PC-3 (cell line): ENCODE measurements around the gene ZNF687. TPM values are rescaled to one million over a fixed set of nuclear protein-coding genes. Genes with fewer than 3 reads are reported as not detected.

Source experiments
- ATAC-seq: fragments of 200-7000 bp; cut with Tn5 transposase; 2 replicates; pipeline ENCODE4 v1.9.1; 2020; ENCODE audit warnings: mild to moderate bottlenecking, moderate library complexity
- BruUV-seq: library from RNA; stranded (reverse); fragments of 400-500 nt; replicated peaks from 2 replicates; lab custom pipeline; 2021; lab: Mats Ljungman, UMichigan
- CTCF ChIA-PET: fragments of 300-600 bp; sonication (Branson Sonifier 250); formaldehyde crosslinking; loops from one replicate; lab custom pipeline; 2022; ENCODE audit warnings: antibody characterized with exemption; lab: Charles Lee
- POLR2A ChIA-PET: fragments of 300-600 bp; sonication (Branson Sonifier 250); formaldehyde crosslinking; loops from one replicate; lab custom pipeline; 2022; ENCODE audit warnings: antibody characterized with exemption; ENCODE audit not compliant: unreplicated experiment; lab: Charles Lee
- DNase-seq: peaks from one replicate; pipeline ENCODE4 v3.0.0-alpha.2; 2015
- H2AFZ ChIP-seq: fragments of 300-600 bp; sonication (generic); 2 replicates; pipeline ENCODE4 v1.6.0; 2016; ENCODE audit warnings: antibody characterized with exemption, low read length
- H3F3A ChIP-seq: fragments of 300-600 bp; sonication (generic); one replicate; pipeline ENCODE4 v1.6.0; 2017; ENCODE audit warnings: antibody characterized with exemption, low read length, control low read depth, mild to moderate bottlenecking; ENCODE audit not compliant: unreplicated experiment
- H3K27ac ChIP-seq: fragments of 300-600 bp; sonication (generic); 2 replicates; pipeline ENCODE4 v1.5.1; 2016; ENCODE audit warnings: mild to moderate bottlenecking, low read length
- H3K27me3 ChIP-seq: fragments of 300-600 bp; sonication (generic); 2 replicates; pipeline ENCODE4 v1.6.1; 2016; ENCODE audit warnings: low read length, mixed read lengths
- H3K36me3 ChIP-seq: fragments of 300-600 bp; sonication (generic); 2 replicates; pipeline ENCODE4 v1.6.1; 2016; ENCODE audit warnings: low read depth, mixed run types, low read length, mixed read lengths
- H3K4me1 ChIP-seq: fragments of 300-600 bp; sonication (generic); 2 replicates; pipeline ENCODE4 v1.5.1; 2016; ENCODE audit warnings: low read length; ENCODE audit not compliant: insufficient read depth
- H3K4me2 ChIP-seq: fragments of 300-600 bp; sonication (generic); 2 replicates; pipeline ENCODE4 v1.6.0; 2016; ENCODE audit warnings: low read length
- H3K4me3 ChIP-seq: fragments of 300-600 bp; sonication (generic); 2 replicates; pipeline ENCODE4 v1.5.1; 2016; ENCODE audit warnings: mild to moderate bottlenecking, low read length, mixed read lengths
- H3K79me2 ChIP-seq: fragments of 300-600 bp; sonication (generic); 2 replicates; pipeline ENCODE4 v1.6.1; 2017; ENCODE audit warnings: low read length, mixed read lengths
- H3K9ac ChIP-seq: fragments of 300-600 bp; sonication (generic); 2 replicates; pipeline ENCODE4 v1.6.0; 2016; ENCODE audit warnings: mild to moderate bottlenecking, low read length
- H3K9me2 ChIP-seq: fragments of 300-600 bp; sonication (generic); replicated peaks from 2 replicates; pipeline ENCODE4 v1.6.1; 2016; ENCODE audit warnings: mixed run types, low read length, mixed read lengths
- H3K9me3 ChIP-seq: fragments of 300-600 bp; sonication (generic); 2 replicates; pipeline ENCODE4 v1.6.1; 2016; ENCODE audit warnings: low read length, mixed read lengths
- H4K20me1 ChIP-seq: fragments of 300-600 bp; sonication (generic); 2 replicates; pipeline ENCODE4 v1.6.1; 2016; ENCODE audit warnings: low read length, mixed read lengths
- EZH2 ChIP-seq: fragments of 300-600 bp; sonication (generic); IDR thresholded peaks from one replicate; pipeline ENCODE4 v1.6.1; 2017; ENCODE audit warnings: antibody characterized with exemption, mild to moderate bottlenecking, low read length; ENCODE audit not compliant: unreplicated experiment
- EZH2phosphoT487 ChIP-seq: fragments of 300-600 bp; sonication (generic); IDR thresholded peaks from 2 replicates; pipeline ENCODE4 v1.6.1; 2018; ENCODE audit warnings: mild to moderate bottlenecking, antibody characterized with exemption, low read length, borderline replicate concordance
- intact Hi-C: fragments of 100-400 bp; cut with micrococcal nuclease; formaldehyde crosslinking; loops from 2 replicates; pipeline ENCODE4 v1.9.0; 2023
- total RNA-seq: library from RNA; depleted of rRNA; stranded (reverse); fragments of >200 nt; gene quantifications from 2 replicates; pipeline ENCODE4 v1.2.3, GENCODE V29; 2014
- TF ChIP-seq, protein P1 (sequence below): fragments of 300-600 bp; sonication (generic); conservative IDR thresholded peaks from 2 replicates; pipeline ENCODE4 v1.5.1; 2017; ENCODE audit warnings: antibody characterized with exemption, low read depth, mild to moderate bottlenecking, low read length

ZNF687 gene
- total RNA-seq, 1 experiment from 2014 or later: 24.6 TPM

DNA sequence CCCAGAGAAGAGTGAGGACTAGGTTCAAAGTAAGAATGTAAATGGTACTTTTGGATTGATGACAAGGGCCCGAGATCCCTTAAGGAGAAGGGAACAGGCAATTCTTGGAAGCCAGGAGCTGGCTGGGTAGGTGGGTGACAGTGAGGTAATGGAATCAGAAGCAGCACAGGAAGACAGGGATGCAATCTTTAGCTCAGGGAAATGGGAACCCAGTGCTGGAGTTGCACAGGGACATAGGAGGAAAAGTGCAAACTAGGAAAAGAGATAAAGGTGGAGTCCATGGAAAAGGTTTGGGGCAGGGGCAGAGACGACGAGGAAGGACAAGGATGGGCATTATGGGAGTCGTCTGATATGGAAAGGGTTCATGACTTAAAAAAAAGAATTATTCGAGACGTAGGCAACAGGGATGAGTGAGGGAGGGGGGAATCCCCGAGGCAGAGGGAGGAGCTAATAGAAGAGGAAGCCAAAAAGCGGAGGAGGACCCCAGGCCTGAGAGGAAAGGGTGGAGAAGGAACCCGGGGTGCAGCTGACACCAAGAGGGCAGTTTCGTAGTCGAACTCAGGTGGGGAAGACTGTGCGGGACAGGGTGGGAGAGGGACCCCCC lies 44.6 kb downstream of the ZNF687 start:
- H3K27ac ChIP-seq: peak overlapping the region; percentile 85
- H4K20me1 ChIP-seq: peaks cover 3% of the 10 kb centered on the region; the same call in 1 of the 2 replicates
- no TSS peak for BruUV-seq
- no peaks in the 10 kb centered on the region for H3K9me3 ChIP-seq
- H3K36me3 ChIP-seq: peaks cover 20% of the 10 kb centered on the region
- no peaks in the 10 kb centered on the region for H3F3A ChIP-seq
- DNase-seq: peak; percentile 33
- H3K4me2 ChIP-seq: peak overlapping the region; percentile 98
- ATAC-seq: peak; percentile 18
- H3K9ac ChIP-seq: peak overlapping the region; percentile 92
- H2AFZ ChIP-seq: peak overlapping the region; percentile 34; the same call in 1 of the 2 replicates
- no peaks in the 10 kb centered on the region for H3K27me3 ChIP-seq
- no peak for TF ChIP-seq EZH2phosphoT487
- no peak for TF ChIP-seq EZH2
- TF ChIP-seq, protein P1, sequence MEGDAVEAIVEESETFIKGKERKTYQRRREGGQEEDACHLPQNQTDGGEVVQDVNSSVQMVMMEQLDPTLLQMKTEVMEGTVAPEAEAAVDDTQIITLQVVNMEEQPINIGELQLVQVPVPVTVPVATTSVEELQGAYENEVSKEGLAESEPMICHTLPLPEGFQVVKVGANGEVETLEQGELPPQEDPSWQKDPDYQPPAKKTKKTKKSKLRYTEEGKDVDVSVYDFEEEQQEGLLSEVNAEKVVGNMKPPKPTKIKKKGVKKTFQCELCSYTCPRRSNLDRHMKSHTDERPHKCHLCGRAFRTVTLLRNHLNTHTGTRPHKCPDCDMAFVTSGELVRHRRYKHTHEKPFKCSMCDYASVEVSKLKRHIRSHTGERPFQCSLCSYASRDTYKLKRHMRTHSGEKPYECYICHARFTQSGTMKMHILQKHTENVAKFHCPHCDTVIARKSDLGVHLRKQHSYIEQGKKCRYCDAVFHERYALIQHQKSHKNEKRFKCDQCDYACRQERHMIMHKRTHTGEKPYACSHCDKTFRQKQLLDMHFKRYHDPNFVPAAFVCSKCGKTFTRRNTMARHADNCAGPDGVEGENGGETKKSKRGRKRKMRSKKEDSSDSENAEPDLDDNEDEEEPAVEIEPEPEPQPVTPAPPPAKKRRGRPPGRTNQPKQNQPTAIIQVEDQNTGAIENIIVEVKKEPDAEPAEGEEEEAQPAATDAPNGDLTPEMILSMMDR: no peak
- H3K9me2 ChIP-seq: no peaks in the 10 kb centered on the region
- CTCF ChIA-PET: interaction anchor here (0.5 to 4.2 kb wide), 4 partner anchors 13 to 323 kb away, joined by 3 to 35 read pairs (median 4); no protein-coding TSS in a partner anchor
- intact Hi-C loops: loop anchor here (1.0 to 5.0 kb wide), 4 partner anchors 14 to 129 kb away; partner anchors contain the start of genes PIP5K1A and ZNF687
- peaks cover 37% of the 10 kb centered on the region for H3K4me1 ChIP-seq
- POLR2A ChIA-PET: interaction anchor here (0.6 to 0.7 kb wide), 3 partner anchors 13 to 1021 kb away, joined by 3 to 12 read pairs (median 3); no protein-coding TSS in a partner anchor
- peaks cover 55% of the 10 kb centered on the region for H3K79me2 ChIP-seq
- peak overlapping the region; percentile 72 for H3K4me3 ChIP-seq

DNA sequence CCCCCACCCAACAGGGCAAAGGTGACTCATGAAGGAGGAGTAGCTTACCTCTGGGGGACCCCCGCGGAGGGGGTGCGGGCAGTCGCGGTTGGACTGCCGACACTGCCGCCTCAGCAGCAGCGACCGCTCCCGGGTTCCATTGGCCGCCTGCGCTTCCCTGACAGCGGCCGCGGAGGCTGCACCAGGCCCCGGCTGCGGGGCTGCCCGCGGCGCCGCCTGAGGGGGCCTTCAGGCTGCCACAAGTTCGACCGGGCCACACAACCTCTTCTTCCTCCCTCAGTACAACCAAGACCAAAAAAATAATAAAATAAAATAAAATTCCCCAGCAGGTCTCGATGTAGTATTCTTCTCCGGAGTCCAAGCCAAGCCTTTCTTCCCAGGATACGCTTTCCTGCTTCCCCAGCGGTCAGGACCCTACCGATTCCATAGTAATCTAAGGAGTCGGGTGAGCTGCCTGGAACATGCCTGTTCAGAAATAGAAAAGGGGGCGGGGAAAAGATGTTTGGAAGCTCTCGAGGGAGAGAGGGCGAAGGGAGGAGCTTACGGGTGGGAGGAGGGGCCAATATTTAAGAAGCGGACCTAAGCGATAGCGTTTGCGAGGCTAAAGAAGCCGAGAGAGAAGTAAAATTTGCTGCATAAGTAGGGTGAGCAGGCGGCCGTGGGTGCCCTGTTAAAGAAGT lies 45.3 kb downstream of the ZNF687 start, which contains the start of gene PI4KB:
TSS of gene PI4KB (minus strand) at position 194 of the 680 bp plus-strand sequence. CDS start 10,935 bp downstream, outside the sequence.
- peak within 1 kb of the TSS; percentile 92 for H3K9ac ChIP-seq
- TF ChIP-seq, protein P1: no peak
- TF ChIP-seq EZH2: no peak
- TF ChIP-seq EZH2phosphoT487: no peak
- DNase-seq: peak; percentile 100

More for the DNA sequence above, 45.3 kb downstream of the ZNF687 start, which contains the start of gene PI4KB:
- Histone ChIP-seq H2AFZ (peak within 1 kb of the TSS; percentile 91), H3K36me3 (peaks cover 16% of the 10 kb centered on the region), H3K4me1 (peaks cover 37% of the 10 kb centered on the region), H3K9me3 (no peaks in the 10 kb centered on the region), H4K20me1 (peaks cover 3% of the 10 kb centered on the region; the same call in 1 of the 2 replicates), H3F3A (no peaks in the 10 kb centered on the region), H3K9me2 (no peaks in the 10 kb centered on the region), H3K27me3 (no peaks in the 10 kb centered on the region), H3K27ac (peak within 1 kb of the TSS; percentile 85), H3K79me2 (peaks cover 49% of the 10 kb centered on the region), H3K4me2 (peak within 1 kb of the TSS; percentile 98), H3K4me3 (peak within 1 kb of the TSS; percentile 72)
- CTCF ChIA-PET: interaction anchor here (0.6 to 4.2 kb wide), 5 partner anchors 13 to 212 kb away, joined by 3 to 35 read pairs (median 5); no protein-coding TSS in a partner anchor
- peak; percentile 83 for ATAC-seq
- POLR2A ChIA-PET: interaction anchor here (0.5 to 1.1 kb wide), 9 partner anchors 13 to 1022 kb away, joined by 3 to 12 read pairs (median 6); partner anchors contain the start of gene CGN
- intact Hi-C loops: loop anchor here (1.0 to 5.0 kb wide), 4 partner anchors 13 to 130 kb away; partner anchors contain the start of genes PIP5K1A and ZNF687
- no TSS peak for BruUV-seq
